ENCODE results near the gene CEP128.

CEP128 gene

DNA sequence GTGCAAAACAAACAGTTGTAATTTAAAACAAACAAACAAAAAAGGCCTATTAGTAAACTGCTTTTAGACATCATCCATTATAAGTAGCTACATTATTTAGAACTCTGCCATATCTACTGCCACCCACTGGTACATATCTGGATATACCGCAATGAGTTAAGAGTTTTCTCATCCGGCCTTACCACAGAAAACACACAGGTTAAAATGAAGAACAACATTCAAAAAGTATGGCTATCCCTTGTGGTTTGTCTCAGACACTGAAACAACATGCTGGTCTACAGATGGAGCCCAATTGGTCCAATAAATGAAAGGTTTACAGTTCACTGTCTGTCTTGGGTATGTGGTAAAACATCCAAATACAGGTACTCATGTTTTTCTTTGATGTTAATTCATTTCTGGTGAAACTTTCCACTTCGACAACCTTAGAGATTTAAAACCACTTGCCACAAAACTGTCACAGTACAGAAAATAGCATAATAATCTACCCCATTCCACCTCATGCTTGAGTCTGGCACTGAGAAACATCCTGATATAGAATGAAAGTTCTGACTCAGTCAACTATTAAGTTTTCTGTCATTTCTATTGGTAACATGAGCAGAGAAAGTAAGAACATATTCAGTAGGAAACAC, 354.3 kb downstream of the CEP128 start:
- ATAC-seq (replicated peaks; ENCODE audit: extremely low read depth, poor library complexity, severe bottlenecking): peak; percentile 70
- H3K4me1 Mint-ChIP-seq: peaks cover 9% of the 10 kb centered on the region
- no peaks in the 10 kb centered on the region for H3K9me3 Mint-ChIP-seq
- peak overlapping the region; percentile 56 for H3K27ac Mint-ChIP-seq (ENCODE audit: low read depth)
- H3K36me3 Mint-ChIP-seq (ENCODE audit: insufficient read depth): peaks cover 2% of the 10 kb centered on the region
- no peaks in the 10 kb centered on the region for H3K27me3 Mint-ChIP-seq
- DNase-seq (ENCODE audit: low spot score in 2 of 2): no peak
- H3K4me3 Mint-ChIP-seq: no peak overlapping the region

DNA sequence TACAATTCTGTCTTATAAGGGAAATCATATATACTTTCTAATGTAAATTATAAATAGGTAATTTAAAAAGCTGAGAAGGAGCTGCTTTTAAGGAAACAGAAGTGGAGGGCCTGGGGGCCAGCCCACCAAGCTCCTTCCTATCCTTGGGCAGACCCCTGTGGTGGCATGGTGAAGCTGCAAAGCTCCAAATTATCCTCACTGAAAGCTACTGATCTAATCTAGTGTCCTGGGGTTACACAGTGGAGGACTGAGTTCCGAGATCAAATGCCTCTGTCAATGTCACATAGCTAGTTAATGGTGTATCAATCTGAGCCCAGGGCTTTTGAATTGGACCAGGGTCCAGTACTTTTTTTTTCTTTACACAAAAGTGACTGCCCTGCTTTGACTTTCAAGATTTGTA, 355.4 kb downstream of the CEP128 start:
- H3K4me3 Mint-ChIP-seq: no peak overlapping the region
- H3K4me1 Mint-ChIP-seq: peaks cover 9% of the 10 kb centered on the region
- no peak for ATAC-seq (replicated peaks; ENCODE audit: extremely low read depth, poor library complexity, severe bottlenecking)
- no peak for DNase-seq (ENCODE audit: low spot score in 2 of 2)
- no peaks in the 10 kb centered on the region for H3K27me3 Mint-ChIP-seq
- H3K9me3 Mint-ChIP-seq: no peaks in the 10 kb centered on the region
- no peak overlapping the region for H3K27ac Mint-ChIP-seq (ENCODE audit: low read depth)
- H3K36me3 Mint-ChIP-seq (ENCODE audit: insufficient read depth): peaks cover 4% of the 10 kb centered on the region

DNA sequence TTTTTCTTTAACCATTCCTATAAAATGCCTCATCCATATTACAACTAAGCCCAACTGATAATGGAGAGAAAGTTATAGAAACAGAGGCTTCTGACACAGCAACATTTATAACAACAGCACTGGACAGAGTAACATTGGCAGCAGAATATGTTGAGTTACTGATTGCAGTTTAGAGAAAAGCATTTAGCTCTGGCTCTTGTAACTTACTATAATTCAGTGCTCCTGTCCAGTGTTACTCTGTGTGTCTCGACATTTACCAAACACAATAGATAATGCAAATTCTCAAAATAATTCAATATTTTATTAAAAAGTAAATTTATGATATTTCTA, 356.1 kb downstream of the CEP128 start:
- Mint-ChIP-seq H3K4me3 (no peak overlapping the region), H3K27me3 (no peaks in the 10 kb centered on the region), H3K9me3 (no peaks in the 10 kb centered on the region), H3K27ac (ENCODE audit: low read depth) (no peak overlapping the region), H3K36me3 (ENCODE audit: insufficient read depth) (peaks cover 4% of the 10 kb centered on the region), H3K4me1 (peaks cover 9% of the 10 kb centered on the region)
- ATAC-seq (replicated peaks; ENCODE audit: extremely low read depth, poor library complexity, severe bottlenecking): no peak
- no peak for DNase-seq (ENCODE audit: low spot score in 2 of 2)

DNA sequence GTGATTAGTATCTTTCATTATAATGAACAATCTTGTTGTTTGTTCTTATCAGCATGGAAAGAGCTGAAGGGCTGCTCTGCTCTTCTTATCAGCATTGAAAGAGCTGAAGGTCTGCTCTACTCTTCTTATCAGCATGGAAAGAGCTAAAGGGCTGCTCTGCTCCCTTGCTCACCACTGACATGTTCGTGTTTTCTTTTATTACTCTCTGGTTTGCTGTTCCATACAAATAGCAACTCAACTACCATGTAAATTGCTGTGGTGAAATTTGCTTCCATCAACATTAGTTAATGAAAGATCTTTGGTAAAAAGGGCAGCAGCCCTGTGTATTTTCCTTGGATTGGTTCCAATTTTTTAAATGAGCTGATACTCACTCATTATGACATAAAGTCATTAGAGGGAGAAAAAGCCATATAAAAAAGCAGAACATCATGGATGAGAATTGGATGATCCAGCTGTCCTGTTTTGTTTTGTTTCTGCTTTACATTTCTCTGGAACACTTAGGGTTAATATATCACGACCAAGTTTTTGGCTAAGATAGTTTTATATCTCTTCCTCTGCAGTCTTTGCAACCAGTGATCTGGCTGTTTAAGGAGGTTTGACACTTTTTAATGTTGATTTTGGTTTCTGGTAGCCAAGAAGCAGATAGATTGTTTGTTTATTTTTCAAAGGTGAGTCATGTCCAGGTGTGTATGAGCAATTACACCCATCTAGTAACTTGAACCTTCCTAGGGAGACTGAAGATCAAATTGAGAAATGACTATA, 356.6 kb downstream of the CEP128 start:
- no peak overlapping the region for H3K4me3 Mint-ChIP-seq
- H3K36me3 Mint-ChIP-seq (ENCODE audit: insufficient read depth): peaks cover 2% of the 10 kb centered on the region
- no peaks in the 10 kb centered on the region for H3K9me3 Mint-ChIP-seq
- H3K27me3 Mint-ChIP-seq: no peaks in the 10 kb centered on the region
- DNase-seq (ENCODE audit: low spot score in 2 of 2) (no peak), ATAC-seq (replicated peaks; ENCODE audit: extremely low read depth, poor library complexity, severe bottlenecking) (no peak)
- H3K4me1 Mint-ChIP-seq: peaks cover 9% of the 10 kb centered on the region
- H3K27ac Mint-ChIP-seq (ENCODE audit: low read depth): no peak overlapping the region

DNA sequence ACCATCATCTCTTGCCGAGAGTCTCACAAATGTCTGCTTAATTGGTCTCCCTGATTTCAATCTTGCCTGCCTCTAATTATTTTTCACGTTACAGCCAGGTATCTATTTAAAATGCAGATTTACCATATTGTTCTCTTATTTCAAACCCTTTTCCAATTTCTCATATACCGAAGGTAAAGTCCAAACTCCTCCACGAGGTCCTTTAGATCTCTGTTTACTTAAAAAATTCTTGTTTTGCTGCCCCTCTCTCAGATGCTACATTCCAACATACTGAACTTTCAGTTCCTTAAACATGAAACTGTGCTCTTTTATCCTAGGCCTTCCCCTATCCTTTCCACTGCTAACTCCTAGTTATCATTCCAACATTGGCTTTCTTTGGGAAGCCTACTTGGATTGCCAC, 363.9 kb downstream of the CEP128 start:
- Mint-ChIP-seq H3K4me3 (no peak overlapping the region), H3K4me1 (no peaks in the 10 kb centered on the region), H3K27ac (ENCODE audit: low read depth) (no peak overlapping the region), H3K36me3 (ENCODE audit: insufficient read depth) (peaks cover 2% of the 10 kb centered on the region), H3K9me3 (no peaks in the 10 kb centered on the region), H3K27me3 (no peaks in the 10 kb centered on the region)
- DNase-seq (ENCODE audit: low spot score in 2 of 2): no peak
- ATAC-seq (replicated peaks; ENCODE audit: extremely low read depth, poor library complexity, severe bottlenecking): no peak

DNA sequence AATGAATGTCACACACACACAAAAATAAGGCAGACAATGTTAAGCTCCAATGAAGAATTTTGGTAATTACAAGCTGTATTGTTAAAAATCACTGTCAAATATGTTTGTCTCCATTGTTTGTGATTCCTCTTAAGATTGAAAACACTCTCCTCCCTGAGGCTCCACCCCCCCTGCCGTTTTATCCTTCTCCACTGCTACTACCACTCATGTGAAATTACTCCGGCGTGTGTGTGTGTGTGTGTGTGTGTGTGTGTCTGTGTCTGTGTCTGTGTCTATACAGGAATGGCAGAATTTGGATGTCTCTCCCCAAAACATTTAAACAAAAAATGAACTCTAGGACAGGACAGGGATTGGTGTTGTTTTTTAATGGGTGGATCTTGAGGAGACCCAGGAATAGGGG, 365.1 kb downstream of the CEP128 start:
- no peaks in the 10 kb centered on the region for H3K4me1 Mint-ChIP-seq
- H3K9me3 Mint-ChIP-seq: no peaks in the 10 kb centered on the region
- no peaks in the 10 kb centered on the region for H3K27me3 Mint-ChIP-seq
- H3K4me3 Mint-ChIP-seq: no peak overlapping the region
- H3K36me3 Mint-ChIP-seq (ENCODE audit: insufficient read depth): no peaks in the 10 kb centered on the region
- no peak overlapping the region for H3K27ac Mint-ChIP-seq (ENCODE audit: low read depth)
- ATAC-seq (replicated peaks; ENCODE audit: extremely low read depth, poor library complexity, severe bottlenecking): no peak
- no peak for DNase-seq (ENCODE audit: low spot score in 2 of 2)

DNA sequence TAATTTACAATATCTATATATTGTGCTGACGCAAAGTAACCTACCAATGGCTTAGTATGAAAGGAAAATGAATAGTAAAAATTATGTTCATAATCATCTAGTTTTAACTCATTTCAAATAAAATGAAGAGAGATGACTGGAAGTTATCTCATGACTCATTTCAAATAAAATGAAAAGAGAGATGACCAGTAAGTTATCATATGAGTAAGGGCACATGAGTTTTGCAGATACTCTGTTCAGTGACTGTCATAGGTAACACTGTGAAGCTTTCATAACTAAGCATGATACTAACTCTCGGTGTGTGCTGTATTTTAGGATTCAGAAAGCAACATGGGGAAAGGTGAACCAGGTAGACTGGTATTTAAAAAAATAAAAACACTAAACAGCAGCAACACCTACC, 365.8 kb downstream of the CEP128 start:
- no peak overlapping the region for H3K4me3 Mint-ChIP-seq
- H3K4me1 Mint-ChIP-seq: no peaks in the 10 kb centered on the region
- H3K27ac Mint-ChIP-seq (ENCODE audit: low read depth): no peak overlapping the region
- H3K9me3 Mint-ChIP-seq: no peaks in the 10 kb centered on the region
- ATAC-seq (replicated peaks; ENCODE audit: extremely low read depth, poor library complexity, severe bottlenecking) (no peak), DNase-seq (ENCODE audit: low spot score in 2 of 2) (no peak)
- no peaks in the 10 kb centered on the region for H3K36me3 Mint-ChIP-seq (ENCODE audit: insufficient read depth)
- H3K27me3 Mint-ChIP-seq: no peaks in the 10 kb centered on the region

DNA sequence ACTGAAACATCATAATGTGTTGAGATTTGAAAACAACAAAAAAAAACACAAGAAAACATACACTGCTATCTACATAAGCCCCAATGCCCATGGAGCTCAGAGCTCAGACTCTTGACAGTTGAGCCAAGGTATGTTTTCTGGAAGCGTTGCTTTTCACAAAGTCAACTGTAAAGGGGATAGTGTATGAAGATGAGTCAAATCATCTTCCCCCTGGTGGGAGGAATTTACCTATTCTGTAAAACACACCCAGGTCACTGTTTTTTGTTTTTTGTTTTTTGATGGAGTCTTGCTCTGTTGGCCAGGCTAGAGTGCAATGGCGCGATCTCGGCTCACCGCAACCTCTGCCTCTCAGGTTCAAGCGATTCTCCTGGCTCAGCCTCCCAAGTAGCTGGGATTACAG, 368.9 kb downstream of the CEP128 start:
- Mint-ChIP-seq H3K36me3 (ENCODE audit: insufficient read depth) (no peaks in the 10 kb centered on the region), H3K27ac (ENCODE audit: low read depth) (no peak overlapping the region), H3K4me1 (no peaks in the 10 kb centered on the region), H3K27me3 (no peaks in the 10 kb centered on the region), H3K4me3 (no peak overlapping the region), H3K9me3 (no peaks in the 10 kb centered on the region)
- ATAC-seq (replicated peaks; ENCODE audit: extremely low read depth, poor library complexity, severe bottlenecking) (no peak), DNase-seq (ENCODE audit: low spot score in 2 of 2) (no peak)

DNA sequence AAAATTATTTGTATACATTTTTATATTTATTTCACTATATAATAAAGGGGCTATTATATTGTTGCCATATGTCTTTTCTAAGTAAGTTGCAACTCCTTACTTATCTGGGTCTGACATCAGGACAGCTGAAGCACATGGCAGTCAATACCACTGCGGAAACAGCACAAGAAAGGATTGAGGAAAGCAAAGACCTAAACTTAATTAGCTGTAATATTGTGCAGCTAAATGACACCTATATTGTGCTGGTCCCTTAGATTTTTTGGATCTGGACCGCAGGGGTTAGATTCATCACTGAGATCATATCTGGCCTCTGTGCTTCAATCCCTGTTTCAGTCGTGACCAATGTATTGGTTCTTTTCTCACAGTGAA, 370.6 kb downstream of the CEP128 start:
- Mint-ChIP-seq H3K4me3 (no peak overlapping the region), H3K36me3 (ENCODE audit: insufficient read depth) (no peaks in the 10 kb centered on the region), H3K27ac (ENCODE audit: low read depth) (no peak overlapping the region), H3K4me1 (no peaks in the 10 kb centered on the region), H3K27me3 (no peaks in the 10 kb centered on the region), H3K9me3 (no peaks in the 10 kb centered on the region)
- ATAC-seq (replicated peaks; ENCODE audit: extremely low read depth, poor library complexity, severe bottlenecking): no peak
- no peak for DNase-seq (ENCODE audit: low spot score in 2 of 2)

DNA sequence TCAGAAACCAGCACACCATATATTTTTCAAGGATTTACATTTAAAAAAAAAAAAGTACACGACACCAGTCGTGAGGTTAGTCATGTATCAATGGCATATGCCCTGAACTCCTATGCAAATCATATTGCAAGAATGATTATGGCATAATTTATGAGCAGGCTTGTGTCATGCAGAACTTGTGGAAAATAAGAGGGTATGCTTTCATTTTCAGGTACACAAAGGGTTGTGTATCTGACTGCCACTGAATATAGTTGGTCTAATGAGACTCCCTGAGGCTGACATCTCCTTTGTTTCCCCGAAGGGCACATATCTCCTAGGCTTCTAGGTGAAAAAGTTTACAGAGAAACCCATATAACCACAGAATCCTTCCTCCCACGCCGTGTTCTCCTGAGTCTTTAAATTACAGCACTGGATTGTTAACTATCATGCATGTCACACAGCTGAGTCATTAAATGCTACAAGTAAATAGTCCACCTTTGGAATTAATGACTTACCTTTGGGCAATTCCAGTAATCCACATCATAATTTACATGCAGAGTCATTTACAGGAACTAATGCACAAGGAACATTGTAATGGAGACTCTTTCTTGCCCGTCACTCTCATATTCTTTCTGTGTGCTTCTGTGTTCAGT, 373.5 kb downstream of the CEP128 start:
- no peaks in the 10 kb centered on the region for H3K27me3 Mint-ChIP-seq
- ATAC-seq (replicated peaks; ENCODE audit: extremely low read depth, poor library complexity, severe bottlenecking) (no peak), DNase-seq (ENCODE audit: low spot score in 2 of 2) (no peak)
- H3K27ac Mint-ChIP-seq (ENCODE audit: low read depth): no peak overlapping the region
- no peaks in the 10 kb centered on the region for H3K4me1 Mint-ChIP-seq
- no peaks in the 10 kb centered on the region for H3K36me3 Mint-ChIP-seq (ENCODE audit: insufficient read depth)
- no peak overlapping the region for H3K4me3 Mint-ChIP-seq
- H3K9me3 Mint-ChIP-seq: no peaks in the 10 kb centered on the region

DNA sequence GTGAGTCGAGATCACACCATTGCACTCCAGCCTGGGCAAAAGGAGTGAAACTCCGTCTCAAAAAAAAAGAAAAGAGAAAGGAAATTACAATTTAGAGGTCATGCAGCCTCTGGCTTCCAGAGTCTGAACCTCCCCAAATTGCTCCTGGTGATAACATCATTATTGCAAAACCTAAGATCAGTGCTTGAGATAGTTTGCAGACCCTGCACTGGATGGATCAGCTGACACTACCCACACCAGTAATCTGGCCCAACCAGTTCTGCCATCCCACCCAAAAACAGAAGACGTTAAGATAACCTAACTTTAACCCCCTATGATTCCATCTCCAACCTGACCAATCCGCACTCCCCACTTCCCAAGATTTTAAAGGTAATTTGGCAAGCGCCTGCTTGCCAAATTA, 376.5 kb downstream of the CEP128 start:
- H3K36me3 Mint-ChIP-seq (ENCODE audit: insufficient read depth): no peaks in the 10 kb centered on the region
- no peaks in the 10 kb centered on the region for H3K9me3 Mint-ChIP-seq
- DNase-seq (ENCODE audit: low spot score in 2 of 2) (no peak), ATAC-seq (replicated peaks; ENCODE audit: extremely low read depth, poor library complexity, severe bottlenecking) (no peak)
- no peaks in the 10 kb centered on the region for H3K4me1 Mint-ChIP-seq
- H3K4me3 Mint-ChIP-seq: no peak overlapping the region
- H3K27ac Mint-ChIP-seq (ENCODE audit: low read depth): no peak overlapping the region
- no peaks in the 10 kb centered on the region for H3K27me3 Mint-ChIP-seq

DNA sequence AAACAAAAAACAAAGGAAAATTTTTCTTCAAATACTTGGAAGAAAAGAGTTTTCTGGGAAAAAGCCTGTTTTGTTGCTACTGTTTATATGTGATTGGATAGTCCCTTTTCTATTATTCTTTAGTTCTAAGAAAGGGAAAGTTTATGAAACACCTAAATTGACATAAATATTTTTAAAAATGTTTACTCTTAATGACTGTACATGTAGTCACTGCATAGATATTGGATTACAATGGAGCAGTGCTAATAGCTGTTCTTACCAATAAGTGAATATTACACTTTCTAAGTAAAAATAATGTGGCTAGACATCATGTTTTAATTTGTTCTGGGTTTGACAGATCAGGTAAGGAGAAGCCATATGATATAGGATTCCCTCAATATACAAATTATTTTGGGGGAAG, 377.5 kb downstream of the CEP128 start:
- no peak for DNase-seq (ENCODE audit: low spot score in 2 of 2)
- no peak overlapping the region for H3K27ac Mint-ChIP-seq (ENCODE audit: low read depth)

More for the DNA sequence above, 377.5 kb downstream of the CEP128 start:
- Mint-ChIP-seq H3K36me3 (ENCODE audit: insufficient read depth) (no peaks in the 10 kb centered on the region), H3K4me1 (no peaks in the 10 kb centered on the region), H3K27me3 (no peaks in the 10 kb centered on the region), H3K4me3 (no peak overlapping the region), H3K9me3 (no peaks in the 10 kb centered on the region)
- no peak for ATAC-seq (replicated peaks; ENCODE audit: extremely low read depth, poor library complexity, severe bottlenecking)
